Right lobe of liver (tissue), 6 donors: ENCODE data around the gene NCMAP. TPM values are rescaled to one million over a fixed set of nuclear protein-coding genes. Genes with fewer than 3 reads are reported as not detected.
A peak's percentile ranks its signal among the peaks of the same experiment; 100 is the strongest.

Source experiments
- ATAC-seq, 4 donors: fragments of 200-7000 bp; cut with Tn5 transposase; one replicate each; pipeline ENCODE4 v1.9.1; 2020; ENCODE audit warnings: mild to moderate bottlenecking in 4 of 4, moderate library complexity in 4 of 4
- DNase-seq, 3 donors: peaks; one replicate each; pipeline ENCODE4 v3.0.0-alpha.2; 2020
- H3K27ac ChIP-seq, 3 donors: fragments of 200-600 bp; one replicate each; pipeline ENCODE4 v1.8.0; 2022
- H3K27me3 ChIP-seq, 2 donors: fragments of 200-600 bp; one replicate each; pipeline ENCODE4 v1.8.0; 2022
- H3K36me3 ChIP-seq, 4 donors: fragments of 200-600 bp; sonication (generic) in 1 of 4; one replicate each; pipeline versions ENCODE4 v1.5.1 to v1.8.0; 2017 to 2022; ENCODE audit warnings: control low read depth in 1 of 4
- H3K4me1 ChIP-seq, 4 donors: fragments of 200-600 bp; sonication (generic) in 1 of 4; one replicate each; pipeline versions ENCODE4 v1.5.1 to v1.8.0; 2017 to 2022; ENCODE audit warnings: control low read depth in 1 of 4
- H3K4me3 ChIP-seq, 3 donors: fragments of 200-600 bp; one replicate each; pipeline ENCODE4 v1.8.0; 2022
- H3K9me3 ChIP-seq, 4 donors: fragments of 200-600 bp; sonication (generic) in 1 of 4; one replicate each; pipeline versions ENCODE4 v1.5.1 to v1.8.0; 2017 to 2022; ENCODE audit warnings: control low read depth in 1 of 4
- POLR2A ChIP-seq: fragments of 450-650 bp; IDR thresholded peaks from one replicate; pipeline ENCODE4 v1.6.1; 2017; ENCODE audit warnings: antibody characterized with exemption, mild to moderate bottlenecking
- WGBS: methylation state at CpG from one replicate; pipeline ENCODE4 v1.1.6; 2018; ENCODE audit warnings: low coverage, low lambda C conversion rate; ENCODE audit not compliant: insufficient coverage; ENCODE audit errors: missing lambda C conversion rate; 5-methylcytosine and 5-hydroxymethylcytosine counted together
- intact Hi-C, 2 donors: fragments of 100-400 bp; cut with DNase I; formaldehyde crosslinking; loops; one replicate each; pipeline versions ENCODE4 v1.11.2 to v1.14.1; 2022
- long read RNA-seq: library from polyadenylated mRNA; unstranded; transcript quantifications from one replicate; pipeline ENCODE4 v2.0.0, GENCODE V29; 2019
- total RNA-seq, 6 experiments: library from RNA; depleted of rRNA in 2 of 6; stranded (reverse); fragments of >200 nt in 2 of 6; fragmentation: NEBNext Ultra II Directional in 3 of 6; extraction: Animal tissue kit (Norgen Biotek cat#: 25700) in 3 of 6; gene quantifications; one replicate each; pipeline versions ENCODE4 v1.1.0 to v1.2.4, GENCODE V29; 2016 to 2023
- TF ChIP-seq, protein P1 (sequence below), 4 donors: fragments of 200-600 bp in 3 of 4; fragments of 450-650 bp in 1 of 4; IDR thresholded peaks; one replicate each; pipeline versions ENCODE4 v1.5.1 to v1.8.0; 2016 to 2022; ENCODE audit warnings: antibody characterized with exemption in 4 of 4, mild to moderate bottlenecking in 2 of 4
- donor health status: DM: no; HTN: yes; CAD: no.
- donor health status: DM: no; HTN: no; CAD: no.
- donor health status: DM: no; HTN: no; CAD: no.
- donor health status: DM: no; HTN: yes; CAD: no.
- donor health status: DM: no; HTN: yes; CAD: no.

NCMAP gene, protein sequence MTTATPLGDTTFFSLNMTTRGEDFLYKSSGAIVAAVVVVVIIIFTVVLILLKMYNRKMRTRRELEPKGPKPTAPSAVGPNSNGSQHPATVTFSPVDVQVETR
- 1 to 10 TPM in 3 of 6 experiments, under 1 TPM in 3; 0.81 to 2.6 (median 0.99) TPM for total RNA-seq
- long read RNA-seq = 0 reads

DNA sequence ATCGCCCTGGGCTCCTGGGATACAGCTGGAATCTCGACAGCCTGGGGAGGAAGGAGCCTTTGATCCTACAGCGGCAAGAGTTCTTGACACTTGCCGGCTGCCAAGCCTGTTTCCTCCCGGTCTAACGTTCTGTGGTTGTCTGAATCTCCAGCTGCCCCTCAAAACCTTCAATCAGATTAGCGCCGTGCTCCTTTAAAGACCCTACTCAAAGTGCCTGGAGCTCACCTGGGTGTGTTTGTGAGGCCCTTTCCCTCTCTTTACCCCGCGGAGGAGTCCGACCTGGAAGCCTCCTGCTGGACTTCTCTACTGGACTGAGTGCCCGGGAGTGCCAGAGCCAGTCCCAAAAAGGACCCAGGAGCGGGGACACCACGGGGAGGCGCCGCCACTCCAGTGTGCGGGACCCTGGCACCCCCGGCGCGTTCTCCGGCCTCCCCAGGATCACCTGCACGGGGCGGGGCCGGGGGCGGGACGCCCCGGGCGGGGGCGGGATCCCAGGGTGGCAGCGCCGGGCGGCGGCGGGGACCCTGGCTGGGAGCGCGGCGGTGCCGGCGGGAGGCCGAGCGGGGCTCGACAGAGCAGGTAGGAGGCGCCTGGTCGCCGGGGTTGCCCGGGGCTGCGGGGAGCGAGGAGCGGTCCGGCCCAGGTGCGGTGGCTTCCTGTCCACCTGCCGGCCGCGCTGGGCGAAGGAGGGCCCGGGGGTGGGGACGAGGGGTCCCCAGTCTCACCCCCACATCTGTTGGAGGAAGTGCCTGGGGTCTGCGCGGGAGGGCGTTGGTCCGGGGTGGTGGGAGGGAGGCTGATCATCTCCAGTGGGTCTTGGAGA lies at the start of gene NCMAP:
Gene NCMAP, plus strand, starts transcription at position 497 of the 823 bp plus-strand sequence. CDS start 39,344 bp downstream, outside the sequence.
- no peaks in the 10 kb centered on the region for H3K27me3 ChIP-seq
- peak; percentile 69 to 81 (median 77) for DNase-seq
- 0% methylated on average over 2 of the region's 61 CpGs for WGBS
- peak; percentile 81 to 91 (median 86) for ATAC-seq
- no peaks in the 10 kb centered on the region for H3K36me3 ChIP-seq
- intact Hi-C loops = loop anchor here in 1 of 2 donors (10.0 kb wide), 1 partner anchor 79 kb away; no protein-coding TSS in a partner anchor
- H3K9me3 ChIP-seq = no peaks in the 10 kb centered on the region
- peak within 1 kb of the TSS; percentile 31 to 56 (median 51) for H3K4me3 ChIP-seq
- no peak for TF ChIP-seq POLR2A
- TF ChIP-seq, protein P1, sequence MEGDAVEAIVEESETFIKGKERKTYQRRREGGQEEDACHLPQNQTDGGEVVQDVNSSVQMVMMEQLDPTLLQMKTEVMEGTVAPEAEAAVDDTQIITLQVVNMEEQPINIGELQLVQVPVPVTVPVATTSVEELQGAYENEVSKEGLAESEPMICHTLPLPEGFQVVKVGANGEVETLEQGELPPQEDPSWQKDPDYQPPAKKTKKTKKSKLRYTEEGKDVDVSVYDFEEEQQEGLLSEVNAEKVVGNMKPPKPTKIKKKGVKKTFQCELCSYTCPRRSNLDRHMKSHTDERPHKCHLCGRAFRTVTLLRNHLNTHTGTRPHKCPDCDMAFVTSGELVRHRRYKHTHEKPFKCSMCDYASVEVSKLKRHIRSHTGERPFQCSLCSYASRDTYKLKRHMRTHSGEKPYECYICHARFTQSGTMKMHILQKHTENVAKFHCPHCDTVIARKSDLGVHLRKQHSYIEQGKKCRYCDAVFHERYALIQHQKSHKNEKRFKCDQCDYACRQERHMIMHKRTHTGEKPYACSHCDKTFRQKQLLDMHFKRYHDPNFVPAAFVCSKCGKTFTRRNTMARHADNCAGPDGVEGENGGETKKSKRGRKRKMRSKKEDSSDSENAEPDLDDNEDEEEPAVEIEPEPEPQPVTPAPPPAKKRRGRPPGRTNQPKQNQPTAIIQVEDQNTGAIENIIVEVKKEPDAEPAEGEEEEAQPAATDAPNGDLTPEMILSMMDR (IDR thresholded peaks at IDR 0.05) = peak in 2 of 4 donors; percentile 35 to 42
- H3K27ac ChIP-seq = peak within 1 kb of the TSS in 1 of 3 donors; percentile 56
- H3K4me1 ChIP-seq = peaks cover 0 to 23% (median 9%) of the 10 kb centered on the region in 4 donors

DNA sequence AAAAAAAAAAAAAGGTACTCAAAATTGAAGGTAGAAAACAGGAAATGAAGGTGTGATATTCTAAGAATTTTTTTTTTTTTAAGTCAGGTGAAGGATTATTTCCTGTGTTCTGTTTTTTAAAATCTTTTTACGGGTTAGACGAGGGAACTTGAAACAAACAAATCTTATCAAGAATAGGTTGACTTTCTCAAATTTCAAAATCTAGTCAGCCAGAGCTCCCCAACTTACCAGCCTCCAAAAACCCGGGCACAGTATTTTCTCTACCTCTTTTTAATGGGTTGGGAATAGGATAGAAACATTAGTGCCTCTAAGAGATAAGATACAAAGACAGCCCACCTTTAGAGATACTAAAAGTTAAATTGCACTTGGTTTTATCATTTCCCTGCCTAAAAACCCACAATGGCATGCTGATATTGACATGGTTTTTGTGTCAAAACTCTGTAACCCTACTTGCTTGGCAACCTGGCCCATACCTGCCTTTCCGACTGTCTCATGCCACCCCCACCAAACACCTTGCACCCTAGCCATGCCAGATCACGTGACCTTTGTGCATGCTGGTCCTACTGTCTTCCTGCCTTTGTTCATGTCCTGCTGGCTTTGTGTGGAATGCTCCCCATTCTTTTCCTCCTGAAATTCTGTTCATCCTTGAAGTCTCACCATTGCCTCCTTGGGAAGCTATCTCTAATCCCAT lies 49.1 kb upstream of the NCMAP start:
- H3K27ac ChIP-seq = no peak overlapping the region
- DNase-seq (no peak), ATAC-seq (no peak)
- no peaks in the 10 kb centered on the region for H3K9me3 ChIP-seq
- 63% methylated on average over 5 of the region's 5 CpGs for WGBS
- no peak for TF ChIP-seq POLR2A
- TF ChIP-seq, protein P1 (IDR thresholded peaks at IDR 0.05) = no peak
- H3K27me3 ChIP-seq = no peaks in the 10 kb centered on the region
- intact Hi-C loops = no loop called here
- H3K36me3 ChIP-seq = no peaks in the 10 kb centered on the region
- H3K4me1 ChIP-seq = peaks cover 0 to 6% (median 0%) of the 10 kb centered on the region in 4 donors
- H3K4me3 ChIP-seq = no peak overlapping the region

DNA sequence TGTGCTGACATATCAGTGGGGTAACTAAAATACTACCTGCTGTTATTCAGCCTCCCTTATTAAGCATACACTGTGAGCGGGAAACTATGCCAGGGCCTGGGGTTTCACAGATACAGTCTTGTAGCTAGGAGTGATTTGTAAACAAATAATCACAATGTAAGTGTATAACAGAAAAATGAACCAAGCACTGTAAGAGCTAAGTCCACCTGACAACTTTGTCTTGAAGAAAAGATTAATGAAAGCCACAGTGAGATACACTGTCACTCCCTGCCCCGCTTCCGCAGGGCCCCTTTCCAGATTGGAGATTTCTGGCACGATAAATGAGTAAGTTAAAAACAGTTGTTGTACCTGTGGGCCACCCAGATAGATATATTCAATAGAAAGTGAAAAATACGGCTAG lies 48.5 kb upstream of the NCMAP start:
- ATAC-seq (no peak), DNase-seq (no peak)
- WGBS = 97% methylated on average over 4 of the region's 5 CpGs
- Histone ChIP-seq H3K27me3 (no peaks in the 10 kb centered on the region), H3K27ac (no peak overlapping the region), H3K36me3 (no peaks in the 10 kb centered on the region), H3K4me3 (no peak overlapping the region), H3K9me3 (no peaks in the 10 kb centered on the region), H3K4me1 (peaks cover 0 to 6% (median 0%) of the 10 kb centered on the region in 4 donors)
- intact Hi-C loops = no loop called here
- TF ChIP-seq POLR2A = no peak
- TF ChIP-seq, protein P1 (IDR thresholded peaks at IDR 0.05) = no peak

- no peak overlapping the region for H3K27ac ChIP-seq
Measured at GRCh38 chr1:24508911-24509310, 47.0 kb upstream of the NCMAP start.

More at GRCh38 chr1:24508911-24509310, 47.0 kb upstream of the NCMAP start:
- WGBS = 95% methylated on average over 4 of the region's 5 CpGs
- DNase-seq = no peak
- Histone ChIP-seq H3K36me3 (no peaks in the 10 kb centered on the region), H3K4me3 (no peak overlapping the region), H3K4me1 (no peaks in the 10 kb centered on the region), H3K9me3 (no peaks in the 10 kb centered on the region), H3K27me3 (no peaks in the 10 kb centered on the region)
- ATAC-seq = no peak
- intact Hi-C loops = no loop called here
- no peak for TF ChIP-seq POLR2A
- TF ChIP-seq, protein P1 (IDR thresholded peaks at IDR 0.05) = no peak
